ENCODE measurements around the gene NDUFC2. TPM values are rescaled to one million over a fixed set of nuclear protein-coding genes. Genes with fewer than 3 reads are reported as not detected.

NDUFC2 gene
- total and polyA plus RNA-seq, 2 of the 13 experiments (the other 11 are each of a cell fraction or from before 2014, with no cell fraction given): 256 to 363 TPM

- TF ChIP-seq, protein P1, sequence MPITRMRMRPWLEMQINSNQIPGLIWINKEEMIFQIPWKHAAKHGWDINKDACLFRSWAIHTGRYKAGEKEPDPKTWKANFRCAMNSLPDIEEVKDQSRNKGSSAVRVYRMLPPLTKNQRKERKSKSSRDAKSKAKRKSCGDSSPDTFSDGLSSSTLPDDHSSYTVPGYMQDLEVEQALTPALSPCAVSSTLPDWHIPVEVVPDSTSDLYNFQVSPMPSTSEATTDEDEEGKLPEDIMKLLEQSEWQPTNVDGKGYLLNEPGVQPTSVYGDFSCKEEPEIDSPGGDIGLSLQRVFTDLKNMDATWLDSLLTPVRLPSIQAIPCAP (CRISPR knock-in tag; IDR thresholded peaks at IDR 0.05; ENCODE audit: low read depth): peak; percentile 95
- TF ChIP-seq PREB (CRISPR knock-in tag; IDR thresholded peaks at IDR 0.05) (0 out of 2 replicates have a peak, but pooled peaks have one; percentile 96), ZNF572 (CRISPR knock-in tag; IDR thresholded peaks at IDR 0.05) (peak; percentile 92), ZBTB26 (CRISPR knock-in tag; IDR thresholded peaks at IDR 0.05; ENCODE audit: borderline replicate concordance) (peak; percentile 92), KDM5A (IDR thresholded peaks at IDR 0.05; ENCODE audit: borderline replicate concordance, low read length) (peak; percentile 92), ZSCAN12 (CRISPR knock-in tag; IDR thresholded peaks at IDR 0.05) (no peak; the same call in 1 of the 2 replicates), ZNF12 (CRISPR knock-in tag; IDR thresholded peaks at IDR 0.05) (peak; percentile 86), ZNF883 (CRISPR knock-in tag; IDR thresholded peaks at IDR 0.05; ENCODE audit: not compliant biosample characterization) (no peak), ERF (CRISPR knock-in tag; IDR thresholded peaks at IDR 0.05) (peak; percentile 94), ZNF451 (CRISPR knock-in tag; IDR thresholded peaks at IDR 0.05) (peak; percentile 75; the same call in 1 of the 2 replicates), ZNF616 (CRISPR knock-in tag; IDR thresholded peaks at IDR 0.05; ENCODE audit: low read depth) (peak; percentile 52), JUND (CRISPR knock-in tag; IDR thresholded peaks at IDR 0.05) (no peak), ZNF672 (CRISPR knock-in tag; IDR thresholded peaks at IDR 0.05) (peak; percentile 45; the same call in 1 of the 2 replicates), DZIP1 (CRISPR knock-in tag; IDR thresholded peaks at IDR 0.05) (peak; percentile 94), MTF2 (CRISPR knock-in tag; IDR thresholded peaks at IDR 0.05; ENCODE audit: borderline replicate concordance) (peak; percentile 59; the same call in 1 of the 2 replicates), ZNF660 (CRISPR knock-in tag; IDR thresholded peaks at IDR 0.05; ENCODE audit: borderline replicate concordance, low read depth) (no peak)
- TF ChIP-seq, protein P2, sequence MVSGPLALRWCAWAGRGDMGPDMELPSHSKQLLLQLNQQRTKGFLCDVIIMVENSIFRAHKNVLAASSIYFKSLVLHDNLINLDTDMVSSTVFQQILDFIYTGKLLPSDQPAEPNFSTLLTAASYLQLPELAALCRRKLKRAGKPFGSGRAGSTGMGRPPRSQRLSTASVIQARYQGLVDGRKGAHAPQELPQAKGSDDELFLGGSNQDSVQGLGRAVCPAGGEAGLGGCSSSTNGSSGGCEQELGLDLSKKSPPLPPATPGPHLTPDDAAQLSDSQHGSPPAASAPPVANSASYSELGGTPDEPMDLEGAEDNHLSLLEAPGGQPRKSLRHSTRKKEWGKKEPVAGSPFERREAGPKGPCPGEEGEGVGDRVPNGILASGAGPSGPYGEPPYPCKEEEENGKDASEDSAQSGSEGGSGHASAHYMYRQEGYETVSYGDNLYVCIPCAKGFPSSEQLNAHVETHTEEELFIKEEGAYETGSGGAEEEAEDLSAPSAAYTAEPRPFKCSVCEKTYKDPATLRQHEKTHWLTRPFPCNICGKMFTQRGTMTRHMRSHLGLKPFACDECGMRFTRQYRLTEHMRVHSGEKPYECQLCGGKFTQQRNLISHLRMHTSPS (CRISPR knock-in tag; IDR thresholded peaks at IDR 0.05; ENCODE audit: low read depth): peak; percentile 47; the same call in 1 of the 2 replicates
- TF ChIP-seq, protein P3, sequence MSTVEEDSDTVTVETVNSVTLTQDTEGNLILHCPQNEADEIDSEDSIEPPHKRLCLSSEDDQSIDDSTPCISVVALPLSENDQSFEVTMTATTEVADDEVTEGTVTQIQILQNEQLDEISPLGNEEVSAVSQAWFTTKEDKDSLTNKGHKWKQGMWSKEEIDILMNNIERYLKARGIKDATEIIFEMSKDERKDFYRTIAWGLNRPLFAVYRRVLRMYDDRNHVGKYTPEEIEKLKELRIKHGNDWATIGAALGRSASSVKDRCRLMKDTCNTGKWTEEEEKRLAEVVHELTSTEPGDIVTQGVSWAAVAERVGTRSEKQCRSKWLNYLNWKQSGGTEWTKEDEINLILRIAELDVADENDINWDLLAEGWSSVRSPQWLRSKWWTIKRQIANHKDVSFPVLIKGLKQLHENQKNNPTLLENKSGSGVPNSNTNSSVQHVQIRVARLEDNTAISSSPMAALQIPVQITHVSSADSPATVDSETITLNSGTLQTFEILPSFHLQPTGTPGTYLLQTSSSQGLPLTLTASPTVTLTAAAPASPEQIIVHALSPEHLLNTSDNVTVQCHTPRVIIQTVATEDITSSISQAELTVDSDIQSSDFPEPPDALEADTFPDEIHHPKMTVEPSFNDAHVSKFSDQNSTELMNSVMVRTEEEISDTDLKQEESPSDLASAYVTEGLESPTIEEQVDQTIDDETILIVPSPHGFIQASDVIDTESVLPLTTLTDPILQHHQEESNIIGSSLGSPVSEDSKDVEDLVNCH (CRISPR knock-in tag; IDR thresholded peaks at IDR 0.05): 0 out of 2 replicates have a peak, but pooled peaks have one; percentile 65
These were observed at the start of gene NDUFC2 (continued) for GRCh38 chr11:78079232-78080083.
